NT2/D1 (cell line): ENCODE data around the gene SSBP2.
A peak's percentile ranks its signal among the peaks of the same experiment; 100 is the strongest.

Experiments used
- DNase-seq: peaks from one replicate; pipeline ENCODE4 v3.0.0-alpha.2; 2011; ENCODE audit warnings: low read depth, low spot score
- H3K27me3 ChIP-seq: 2 replicates; pipeline ENCODE4 v1.6.0; 2011; ENCODE audit warnings: mild to moderate bottlenecking; ENCODE audit not compliant: insufficient read length, insufficient read depth
- H3K36me3 ChIP-seq: 2 replicates; pipeline ENCODE4 v1.6.1; 2011; ENCODE audit warnings: mild to moderate bottlenecking, low read length, mixed read lengths; ENCODE audit not compliant: insufficient read depth, insufficient read length
- H3K4me1 ChIP-seq: 2 replicates; pipeline ENCODE4 v1.5.1; 2011; ENCODE audit not compliant: insufficient read depth, insufficient read length
- H3K4me3 ChIP-seq: 2 replicates; pipeline ENCODE4 v1.5.1; 2011; ENCODE audit warnings: low read depth; ENCODE audit not compliant: insufficient read length
- H3K9ac ChIP-seq: 2 replicates; pipeline ENCODE4 v1.6.0; 2011; ENCODE audit warnings: low read depth; ENCODE audit not compliant: insufficient read length
- H3K9me3 ChIP-seq: 2 replicates; pipeline ENCODE4 v1.5.1; 2011; ENCODE audit warnings: mild to moderate bottlenecking, low read length; ENCODE audit not compliant: insufficient read depth
- SUZ12 ChIP-seq: IDR thresholded peaks from 2 replicates; pipeline ENCODE4 v1.6.1; 2011; ENCODE audit not compliant: insufficient read length, insufficient read depth; ENCODE audit errors: extremely low read depth
- YY1 ChIP-seq: IDR thresholded peaks from 2 replicates; pipeline ENCODE4 v1.6.1; 2011; ENCODE audit not compliant: insufficient read length, insufficient read depth
- ZNF274 ChIP-seq: IDR thresholded peaks from 2 replicates; pipeline ENCODE4 v1.6.1; 2011; ENCODE audit warnings: mild to moderate bottlenecking, low read depth, low read length

The SSBP2 gene

DNA sequence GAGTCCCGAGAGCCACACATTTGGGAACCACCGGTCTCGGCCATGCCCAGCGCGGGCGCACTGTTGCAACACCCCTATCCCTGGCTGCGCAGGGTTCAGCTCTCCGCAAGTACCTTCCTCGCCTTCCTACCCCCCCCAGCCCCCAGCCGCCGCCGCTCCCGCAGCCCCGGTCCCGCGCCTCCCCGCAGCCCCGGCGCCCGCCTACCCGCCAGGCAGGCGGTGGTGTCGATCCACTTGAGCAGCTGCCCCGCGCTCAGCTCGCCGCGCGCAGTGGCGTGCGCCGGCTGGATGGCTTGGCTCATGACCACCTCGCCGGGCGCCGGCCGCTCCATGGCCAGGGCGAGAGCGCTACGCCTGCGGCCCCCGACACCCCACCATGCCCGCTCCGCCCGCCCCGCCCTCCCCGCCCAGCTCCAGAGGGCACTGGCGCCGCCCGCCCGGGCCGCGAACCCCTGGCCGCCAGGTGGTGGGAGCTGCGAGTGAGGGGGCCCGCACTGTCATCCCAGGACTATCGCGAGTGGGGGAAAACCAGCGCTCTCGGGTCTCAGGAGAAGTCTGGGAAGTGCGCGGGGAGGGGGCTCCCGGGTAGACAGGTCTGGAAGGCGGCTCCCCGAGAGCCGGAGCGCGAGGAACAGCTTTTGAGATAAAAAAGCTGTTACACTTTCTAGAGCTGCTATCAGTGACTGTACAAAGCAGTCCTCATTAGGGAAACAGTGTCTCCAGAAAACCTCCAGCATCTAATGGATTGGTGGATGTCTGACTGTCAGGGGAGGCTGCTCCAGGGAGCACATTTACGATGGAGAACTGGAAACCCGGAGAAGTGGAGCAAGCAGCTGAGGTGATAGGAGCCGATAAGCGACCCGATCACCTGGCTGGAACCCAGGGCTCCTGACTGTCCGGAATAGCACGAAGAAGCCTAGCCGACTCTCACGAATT lies 356.8 kb downstream of the SSBP2 start, which contains the start of gene ACOT12:
ACOT12 (minus strand) TSS at position 352 of the 936 bp plus-strand sequence; CDS start at position 332, 20 bp downstream.
- no peaks in the 10 kb centered on the region for H3K4me1 ChIP-seq
- H3K4me3 ChIP-seq, result peak within 1 kb of the TSS; percentile 50
- H3K27me3 ChIP-seq, result peaks cover 8% of the 10 kb centered on the region
- DNase-seq, result no peak
- H3K9me3 ChIP-seq, result no peaks in the 10 kb centered on the region
- no peaks in the 10 kb centered on the region for H3K36me3 ChIP-seq
- peak within 1 kb of the TSS; percentile 61 for H3K9ac ChIP-seq
- no peak for TF ChIP-seq SUZ12
- TF ChIP-seq ZNF274, result no peak
- no peak for TF ChIP-seq YY1

DNA sequence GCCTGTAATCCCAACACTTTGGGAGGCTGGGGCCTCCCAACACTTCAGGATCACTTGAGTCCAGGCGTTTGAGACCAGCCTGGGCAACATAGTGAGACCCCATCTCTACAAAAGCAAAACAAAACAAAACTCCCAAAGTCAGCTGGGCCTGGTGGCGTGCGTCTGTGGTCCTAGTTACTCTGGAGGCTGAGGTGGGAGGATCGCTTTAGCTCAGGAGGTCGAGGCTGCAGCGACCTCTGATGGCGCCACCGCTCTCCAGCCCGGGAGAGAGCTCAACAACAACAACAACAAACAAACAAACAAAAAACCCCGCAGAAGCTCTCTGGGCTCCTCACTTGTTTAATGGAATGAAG lies 357.5 kb downstream of the SSBP2 start:
- peaks cover 8% of the 10 kb centered on the region for H3K27me3 ChIP-seq
- TF ChIP-seq ZNF274 (no peak), YY1 (no peak), SUZ12 (no peak)

DNA sequence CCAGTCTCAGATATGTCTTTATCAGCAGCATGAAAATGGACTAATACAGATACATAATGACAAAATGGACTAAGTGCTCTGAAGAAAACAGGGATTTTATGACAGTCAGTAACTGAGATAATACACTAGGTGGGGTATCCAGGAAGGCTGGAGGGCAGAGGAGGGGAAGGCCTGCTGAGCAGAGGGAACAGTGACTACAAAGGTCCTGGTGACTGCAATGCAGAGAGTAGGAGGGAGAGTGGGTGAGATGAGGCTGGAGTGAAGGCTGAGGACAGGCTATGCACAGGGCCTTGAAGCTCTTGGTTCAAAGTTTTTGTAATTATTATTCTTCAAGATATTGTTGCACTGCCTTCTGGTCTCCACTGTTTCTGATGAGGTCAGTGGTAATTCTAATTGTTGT lies 361.9 kb downstream of the SSBP2 start:
- H3K36me3 ChIP-seq, result no peaks in the 10 kb centered on the region
- TF ChIP-seq ZNF274 (no peak), YY1 (no peak), SUZ12 (no peak)
- H3K27me3 ChIP-seq, result peaks cover 4% of the 10 kb centered on the region
- H3K9me3 ChIP-seq, result no peaks in the 10 kb centered on the region
- H3K4me1 ChIP-seq, result no peaks in the 10 kb centered on the region
- H3K4me3 ChIP-seq, result no peak overlapping the region
- no peak for DNase-seq
- no peak overlapping the region for H3K9ac ChIP-seq

More for the DNA sequence above, 357.5 kb downstream of the SSBP2 start:
- Histone ChIP-seq H3K4me1 (no peaks in the 10 kb centered on the region), H3K36me3 (no peaks in the 10 kb centered on the region), H3K9ac (peak overlapping the region; percentile 61), H3K4me3 (peak overlapping the region; percentile 50), H3K9me3 (no peaks in the 10 kb centered on the region)
- no peak for DNase-seq

DNA sequence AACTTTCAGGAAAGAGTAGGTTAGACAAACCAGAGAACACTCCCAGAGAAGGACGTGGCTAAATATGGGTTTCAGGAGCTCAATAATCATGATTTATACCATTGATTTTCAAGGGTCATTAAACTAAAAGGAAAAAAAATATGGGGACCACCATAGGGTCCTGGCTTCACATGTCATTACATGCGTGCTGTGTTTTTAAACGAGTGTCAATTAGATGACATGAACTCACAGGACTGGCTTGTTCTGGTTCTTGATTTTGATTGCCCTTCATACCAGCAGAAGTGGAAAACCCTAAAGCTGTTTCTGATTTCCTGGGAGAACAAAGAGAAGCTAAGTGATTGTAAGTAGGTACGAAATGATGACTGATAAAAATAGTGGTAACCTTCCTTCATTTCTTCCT lies 362.7 kb downstream of the SSBP2 start:
- H3K27me3 ChIP-seq, result no peaks in the 10 kb centered on the region
- DNase-seq, result no peak
- H3K36me3 ChIP-seq, result no peaks in the 10 kb centered on the region
- H3K4me3 ChIP-seq, result no peak overlapping the region
- no peaks in the 10 kb centered on the region for H3K4me1 ChIP-seq
- H3K9me3 ChIP-seq, result no peaks in the 10 kb centered on the region
- no peak overlapping the region for H3K9ac ChIP-seq
- no peak for TF ChIP-seq SUZ12

DNA sequence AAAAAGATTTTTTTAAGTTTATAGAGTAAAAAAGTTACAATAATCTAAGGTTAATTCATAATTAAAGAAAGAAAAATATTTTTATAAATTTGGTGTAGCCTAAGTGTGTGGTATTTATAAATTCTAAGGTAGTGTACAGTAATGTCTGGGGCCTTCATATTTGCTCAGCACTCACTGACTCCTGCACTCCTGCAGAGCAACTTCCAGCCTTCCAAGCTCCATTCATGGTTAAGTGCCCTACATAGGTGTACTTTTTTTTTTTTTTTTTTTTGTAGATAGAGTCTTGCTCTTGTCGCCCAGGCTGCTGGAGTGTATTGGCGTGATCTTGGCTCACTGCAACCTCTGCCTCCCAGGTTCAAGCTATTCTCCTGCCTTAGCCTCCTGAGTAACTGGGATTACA lies 367.0 kb downstream of the SSBP2 start:
- Histone ChIP-seq H3K9ac (no peak overlapping the region), H3K9me3 (no peaks in the 10 kb centered on the region), H3K27me3 (no peaks in the 10 kb centered on the region), H3K4me1 (no peaks in the 10 kb centered on the region), H3K4me3 (no peak overlapping the region), H3K36me3 (no peaks in the 10 kb centered on the region)
- DNase-seq, result no peak
- no peak for TF ChIP-seq SUZ12
- no peak for TF ChIP-seq ZNF274
- TF ChIP-seq YY1, result no peak

DNA sequence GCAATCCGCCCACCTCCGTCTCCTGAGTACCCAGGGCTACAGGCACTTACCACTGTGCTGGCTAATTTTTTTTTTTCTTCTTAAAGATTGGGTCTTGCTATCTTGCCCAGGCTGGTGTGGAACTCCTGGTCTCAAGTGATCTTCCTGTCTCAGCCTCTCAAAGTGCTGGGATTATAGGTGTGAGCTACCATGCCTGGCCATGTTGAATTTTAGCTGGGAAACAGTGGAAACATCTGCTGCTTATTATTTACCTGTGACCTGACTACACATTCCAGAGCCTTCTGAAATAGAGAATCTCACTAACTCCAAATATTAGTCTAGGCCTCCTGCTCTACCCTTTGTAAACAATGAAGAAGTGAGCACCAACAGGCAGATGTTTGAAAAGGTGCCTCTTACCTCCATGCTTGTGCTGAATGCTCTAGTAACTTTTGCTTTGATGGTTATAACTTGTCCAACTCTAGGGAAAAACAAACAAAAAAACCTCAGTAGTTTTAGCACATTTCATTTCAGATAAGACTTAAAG lies 379.5 kb downstream of the SSBP2 start:
- no peaks in the 10 kb centered on the region for H3K36me3 ChIP-seq
- no peaks in the 10 kb centered on the region for H3K4me1 ChIP-seq
- no peak for DNase-seq

DNA sequence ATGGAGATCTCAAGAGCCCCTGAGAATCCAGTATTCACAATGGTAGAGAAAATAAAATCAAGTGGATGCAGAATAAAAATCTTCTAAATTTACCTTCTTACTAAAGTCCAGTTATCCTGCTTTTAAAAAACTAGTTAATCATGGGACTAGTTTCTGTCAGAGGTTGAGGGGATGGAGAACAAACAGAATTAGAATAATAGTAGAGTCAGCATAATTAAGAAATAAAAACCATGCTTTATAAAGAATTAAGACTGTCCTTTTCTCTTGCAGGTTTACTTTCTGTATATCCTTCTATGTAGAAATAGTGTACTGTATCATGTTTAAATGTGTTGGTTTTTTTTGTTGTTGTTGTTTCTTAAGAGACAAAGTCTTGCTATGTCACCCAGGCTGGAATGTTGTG lies 380.0 kb downstream of the SSBP2 start:
- Histone ChIP-seq H3K9ac (no peak overlapping the region), H3K27me3 (no peaks in the 10 kb centered on the region), H3K4me1 (no peaks in the 10 kb centered on the region), H3K4me3 (no peak overlapping the region), H3K9me3 (no peaks in the 10 kb centered on the region; the same call in 1 of the 2 replicates), H3K36me3 (no peaks in the 10 kb centered on the region)
- TF ChIP-seq ZNF274, result no peak
- no peak for TF ChIP-seq SUZ12
- DNase-seq, result no peak

More for the DNA sequence above, 379.5 kb downstream of the SSBP2 start:
- Histone ChIP-seq H3K9ac (no peak overlapping the region), H3K27me3 (no peaks in the 10 kb centered on the region), H3K4me3 (no peak overlapping the region), H3K9me3 (no peaks in the 10 kb centered on the region)
- TF ChIP-seq YY1 (no peak), SUZ12 (no peak), ZNF274 (no peak)
